Retinal pigment epithelial cell (primary cell): ENCODE results near the gene TBC1D12.

Experiments
- DNase-seq: peaks from one replicate; pipeline ENCODE4 v3.0.0-alpha.2; 2010; ENCODE audit warnings: low read depth
- H3K4me3 ChIP-seq: 2 replicates; pipeline ENCODE4 v1.5.1; 2011; ENCODE audit warnings: mild to moderate bottlenecking, low read length, control low read depth, moderate library complexity
- CTCF ChIP-seq: conservative IDR thresholded peaks from 2 replicates; pipeline ENCODE4 v1.5.1; 2011; ENCODE audit warnings: low read depth, low read length, control low read depth, inconsistent platforms

The TBC1D12 gene

GRCh38 chr10:94405406-94405805 lies 3.1 kb downstream of the TBC1D12 start:
- H3K4me3 ChIP-seq: no peak overlapping the region
- no peak for DNase-seq
- TF ChIP-seq CTCF: no peak

GRCh38 chr10:94407668-94408067 lies 5.3 kb downstream of the TBC1D12 start:
- H3K4me3 ChIP-seq: no peak overlapping the region
- DNase-seq: no peak
- TF ChIP-seq CTCF: no peak

GRCh38 chr10:94409021-94409657 lies 6.8 kb downstream of the TBC1D12 start:
- no peak for TF ChIP-seq CTCF
- H3K4me3 ChIP-seq: no peak overlapping the region
- DNase-seq: no peak

- no peak overlapping the region for H3K4me3 ChIP-seq
- TF ChIP-seq CTCF: no peak
- DNase-seq: no peak
These were observed 9.0 kb downstream of the TBC1D12 start for GRCh38 chr10:94411304-94411703.

- H3K4me3 ChIP-seq: no peak overlapping the region
- no peak for DNase-seq
- no peak for TF ChIP-seq CTCF
These were observed 10.1 kb downstream of the TBC1D12 start for GRCh38 chr10:94412449-94412848.

GRCh38 chr10:94413361-94413760 lies 11.0 kb downstream of the TBC1D12 start:
- no peak for TF ChIP-seq CTCF
- H3K4me3 ChIP-seq: no peak overlapping the region
- DNase-seq: no peak

GRCh38 chr10:94416896-94417295 lies 14.6 kb downstream of the TBC1D12 start:
- TF ChIP-seq CTCF: no peak
- DNase-seq: no peak

More at GRCh38 chr10:94416896-94417295, 14.6 kb downstream of the TBC1D12 start:
- H3K4me3 ChIP-seq: no peak overlapping the region
